Neural progenitor cell (in vitro differentiated cells): ENCODE measurements around the gene CLK4. TPM values are rescaled to one million over a fixed set of nuclear protein-coding genes. Genes with fewer than 3 reads are reported as not detected.

ENCODE experiments used
- DNase-seq: peaks from one replicate; pipeline ENCODE4 v3.0.0-alpha.2; 2016; ENCODE audit warnings: low spot score
- H2AFZ ChIP-seq: fragments of 200-600 bp; sonication (generic); replicated peaks from 2 replicates; pipeline ENCODE4 v1.6.1; 2016; ENCODE audit warnings: antibody characterized with exemption
- H3F3A ChIP-seq: fragments of 200-600 bp; sonication (generic); 2 replicates; pipeline ENCODE4 v1.6.1; 2016; ENCODE audit warnings: antibody characterized with exemption, low read depth
- H3K27ac ChIP-seq: fragments of 200-600 bp; sonication (generic); 2 replicates; pipeline ENCODE4 v1.5.1; 2016; ENCODE audit warnings: mild to moderate bottlenecking
- H3K27me3 ChIP-seq: fragments of 200-600 bp; sonication (generic); 2 replicates; pipeline ENCODE4 v1.6.1; 2016; ENCODE audit warnings: mild to moderate bottlenecking, moderate library complexity
- H3K36me3 ChIP-seq: fragments of 200-600 bp; sonication (generic); 2 replicates; pipeline ENCODE4 v1.5.1; 2016
- H3K4me1 ChIP-seq: fragments of 200-600 bp; sonication (generic); 2 replicates; pipeline ENCODE4 v1.6.1; 2016; ENCODE audit warnings: mixed run types
- H3K4me2 ChIP-seq: fragments of 200-600 bp; sonication (generic); 2 replicates; pipeline ENCODE4 v1.6.1; 2016
- H3K4me3 ChIP-seq: fragments of 200-600 bp; sonication (generic); 2 replicates; pipeline ENCODE4 v1.5.1; 2016
- H3K79me2 ChIP-seq: fragments of 200-600 bp; sonication (generic); 2 replicates; pipeline ENCODE4 v1.6.1; 2016; ENCODE audit warnings: low read depth
- H3K9ac ChIP-seq: fragments of 200-600 bp; sonication (generic); 2 replicates; pipeline ENCODE4 v1.6.1; 2016
- H3K9me3 ChIP-seq: fragments of 200-600 bp; sonication (generic); 2 replicates; pipeline ENCODE4 v1.5.1; 2016; ENCODE audit warnings: low read depth
- H4K20me1 ChIP-seq: fragments of 200-600 bp; sonication (generic); 2 replicates; pipeline ENCODE4 v1.6.1; 2016; ENCODE audit warnings: low read depth
- H3K27ac Mint-ChIP-seq: 3 replicates; pipeline ENCODE4 v1.8.0; 2021; ENCODE audit warnings: mixed read lengths
- H3K27me3 Mint-ChIP-seq: 2 replicates; pipeline ENCODE4 v1.8.0; 2022; ENCODE audit warnings: low read depth, mild to moderate bottlenecking, inconsistent platforms, moderate library complexity, mixed read lengths; ENCODE audit not compliant: insufficient read depth
- H3K36me3 Mint-ChIP-seq: 3 replicates; pipeline ENCODE4 v1.8.0; 2021; ENCODE audit warnings: mixed read lengths
- H3K4me1 Mint-ChIP-seq: 3 replicates; pipeline ENCODE4 v1.8.0; 2021; ENCODE audit warnings: mixed read lengths
- H3K4me3 Mint-ChIP-seq: 3 replicates; pipeline ENCODE4 v1.8.0; 2021; ENCODE audit warnings: mild to moderate bottlenecking, moderate library complexity, mixed read lengths
- H3K9me3 Mint-ChIP-seq: 3 replicates; pipeline ENCODE4 v1.8.0; 2020; ENCODE audit warnings: mixed read lengths
- CTCF ChIP-seq: fragments of 200-600 bp; sonication (generic); IDR thresholded peaks from 2 replicates; pipeline ENCODE4 v1.5.1; 2017; ENCODE audit warnings: antibody characterized with exemption, mild to moderate bottlenecking
- EZH2 ChIP-seq: fragments of 200-600 bp; sonication (generic); IDR thresholded peaks from 2 replicates; pipeline ENCODE4 v1.6.1; 2017; ENCODE audit warnings: antibody characterized with exemption, mild to moderate bottlenecking, moderate library complexity
- EZH2phosphoT487 ChIP-seq: fragments of 200-600 bp; sonication (generic); IDR thresholded peaks from 2 replicates; pipeline ENCODE4 v1.6.1; 2017; ENCODE audit warnings: antibody characterized with exemption
- total RNA-seq: library from RNA; depleted of rRNA; stranded (reverse); fragments of >200 nt; gene quantifications from 2 replicates; pipeline ENCODE4 v1.2.3, GENCODE V29; 2015; ENCODE audit warnings: low replicate concordance

Gene CLK4
- total RNA-seq, 1 donor from 2014 or later, result 41.1 TPM

GRCh38 chr5:178637356-178638074 is 10.7 kb upstream of the CLK4 start:
- Histone ChIP-seq H4K20me1 (no peaks in the 10 kb centered on the region), H3K9me3 (no peaks in the 10 kb centered on the region), H3F3A (no peaks in the 10 kb centered on the region), H3K27me3 (peaks cover 6% of the 10 kb centered on the region), H3K36me3 (no peaks in the 10 kb centered on the region), H3K4me1 (no peaks in the 10 kb centered on the region), H3K27ac (no peak overlapping the region), H3K79me2 (no peaks in the 10 kb centered on the region), H3K9ac (no peak overlapping the region), H3K4me2 (no peak overlapping the region), H2AFZ (no peak overlapping the region), H3K4me3 (no peak overlapping the region)
- TF ChIP-seq EZH2, result no peak
- TF ChIP-seq CTCF, result no peak
- TF ChIP-seq EZH2phosphoT487, result no peak
- no peak overlapping the region for H3K4me3 Mint-ChIP-seq
- H3K27me3 Mint-ChIP-seq, result peaks cover 5% of the 10 kb centered on the region
- no peaks in the 10 kb centered on the region for H3K36me3 Mint-ChIP-seq
- H3K4me1 Mint-ChIP-seq, result no peaks in the 10 kb centered on the region
- no peak for DNase-seq
- H3K9me3 Mint-ChIP-seq, result peaks cover 3% of the 10 kb centered on the region
- no peak overlapping the region for H3K27ac Mint-ChIP-seq

GRCh38 chr5:178632285-178632684 is 5.4 kb upstream of the CLK4 start:
- Histone ChIP-seq H3K27ac (no peak overlapping the region), H3K27me3 (peaks cover 52% of the 10 kb centered on the region), H3K79me2 (no peaks in the 10 kb centered on the region), H3K4me1 (no peaks in the 10 kb centered on the region), H3F3A (no peaks in the 10 kb centered on the region), H3K9me3 (no peaks in the 10 kb centered on the region), H3K4me2 (no peak overlapping the region), H4K20me1 (no peaks in the 10 kb centered on the region), H3K4me3 (no peak overlapping the region), H2AFZ (no peak overlapping the region), H3K9ac (no peak overlapping the region), H3K36me3 (no peaks in the 10 kb centered on the region)
- no peak overlapping the region for H3K27ac Mint-ChIP-seq
- no peak for DNase-seq
- TF ChIP-seq EZH2, result no peak
- TF ChIP-seq CTCF, result no peak
- TF ChIP-seq EZH2phosphoT487, result no peak
- no peaks in the 10 kb centered on the region for H3K4me1 Mint-ChIP-seq
- no peak overlapping the region for H3K4me3 Mint-ChIP-seq
- H3K36me3 Mint-ChIP-seq, result no peaks in the 10 kb centered on the region
- no peaks in the 10 kb centered on the region for H3K9me3 Mint-ChIP-seq
- peaks cover 3% of the 10 kb centered on the region for H3K27me3 Mint-ChIP-seq

- no peak for DNase-seq
- Mint-ChIP-seq H3K4me3 (no peak overlapping the region), H3K36me3 (no peaks in the 10 kb centered on the region), H3K4me1 (no peaks in the 10 kb centered on the region), H3K27me3 (peaks cover 3% of the 10 kb centered on the region), H3K27ac (no peak overlapping the region), H3K9me3 (no peaks in the 10 kb centered on the region)
- peaks cover 5% of the 10 kb centered on the region for H3F3A ChIP-seq
- no peak overlapping the region for H3K27ac ChIP-seq
- no peak overlapping the region for H3K4me2 ChIP-seq
- H3K4me1 ChIP-seq, result no peaks in the 10 kb centered on the region
- no peak overlapping the region for H3K4me3 ChIP-seq
- no peaks in the 10 kb centered on the region for H3K9me3 ChIP-seq
- peaks cover 1% of the 10 kb centered on the region for H3K79me2 ChIP-seq
- peaks cover 53% of the 10 kb centered on the region for H3K27me3 ChIP-seq
- no peak overlapping the region for H2AFZ ChIP-seq
- no peaks in the 10 kb centered on the region for H3K36me3 ChIP-seq
- TF ChIP-seq CTCF, result no peak
- TF ChIP-seq EZH2, result no peak
- TF ChIP-seq EZH2phosphoT487, result no peak
- H4K20me1 ChIP-seq, result peaks cover 2% of the 10 kb centered on the region
- no peak overlapping the region for H3K9ac ChIP-seq
Measured at GRCh38 chr5:178630951-178631350, 4.1 kb upstream of the CLK4 start.
